PC-3 (cell line): ENCODE results near the gene TKT. TPM values are rescaled to one million over a fixed set of nuclear protein-coding genes. Genes with fewer than 3 reads are reported as not detected.
A peak's percentile ranks its signal among the peaks of the same experiment; 100 is the strongest.

Experiments used
- ATAC-seq: fragments of 200-7000 bp; cut with Tn5 transposase; 2 replicates; pipeline ENCODE4 v1.9.1; 2020; ENCODE audit warnings: mild to moderate bottlenecking, moderate library complexity
- BruUV-seq: library from RNA; stranded (reverse); fragments of 400-500 nt; replicated peaks from 2 replicates; lab custom pipeline; 2021; lab: Mats Ljungman, UMichigan
- CTCF ChIA-PET: fragments of 300-600 bp; sonication (Branson Sonifier 250); formaldehyde crosslinking; loops from one replicate; lab custom pipeline; 2022; ENCODE audit warnings: antibody characterized with exemption; lab: Charles Lee
- POLR2A ChIA-PET: fragments of 300-600 bp; sonication (Branson Sonifier 250); formaldehyde crosslinking; loops from one replicate; lab custom pipeline; 2022; ENCODE audit warnings: antibody characterized with exemption; ENCODE audit not compliant: unreplicated experiment; lab: Charles Lee
- DNase-seq: peaks from one replicate; pipeline ENCODE4 v3.0.0-alpha.2; 2015
- H2AFZ ChIP-seq: fragments of 300-600 bp; sonication (generic); 2 replicates; pipeline ENCODE4 v1.6.0; 2016; ENCODE audit warnings: antibody characterized with exemption, low read length
- H3F3A ChIP-seq: fragments of 300-600 bp; sonication (generic); one replicate; pipeline ENCODE4 v1.6.0; 2017; ENCODE audit warnings: antibody characterized with exemption, low read length, control low read depth, mild to moderate bottlenecking; ENCODE audit not compliant: unreplicated experiment
- H3K27ac ChIP-seq: fragments of 300-600 bp; sonication (generic); 2 replicates; pipeline ENCODE4 v1.5.1; 2016; ENCODE audit warnings: mild to moderate bottlenecking, low read length
- H3K27me3 ChIP-seq: fragments of 300-600 bp; sonication (generic); 2 replicates; pipeline ENCODE4 v1.6.1; 2016; ENCODE audit warnings: low read length, mixed read lengths
- H3K36me3 ChIP-seq: fragments of 300-600 bp; sonication (generic); 2 replicates; pipeline ENCODE4 v1.6.1; 2016; ENCODE audit warnings: low read depth, mixed run types, low read length, mixed read lengths
- H3K4me1 ChIP-seq: fragments of 300-600 bp; sonication (generic); 2 replicates; pipeline ENCODE4 v1.5.1; 2016; ENCODE audit warnings: low read length; ENCODE audit not compliant: insufficient read depth
- H3K4me2 ChIP-seq: fragments of 300-600 bp; sonication (generic); 2 replicates; pipeline ENCODE4 v1.6.0; 2016; ENCODE audit warnings: low read length
- H3K4me3 ChIP-seq: fragments of 300-600 bp; sonication (generic); 2 replicates; pipeline ENCODE4 v1.5.1; 2016; ENCODE audit warnings: mild to moderate bottlenecking, low read length, mixed read lengths
- H3K79me2 ChIP-seq: fragments of 300-600 bp; sonication (generic); 2 replicates; pipeline ENCODE4 v1.6.1; 2017; ENCODE audit warnings: low read length, mixed read lengths
- H3K9ac ChIP-seq: fragments of 300-600 bp; sonication (generic); 2 replicates; pipeline ENCODE4 v1.6.0; 2016; ENCODE audit warnings: mild to moderate bottlenecking, low read length
- H3K9me2 ChIP-seq: fragments of 300-600 bp; sonication (generic); replicated peaks from 2 replicates; pipeline ENCODE4 v1.6.1; 2016; ENCODE audit warnings: mixed run types, low read length, mixed read lengths
- H3K9me3 ChIP-seq: fragments of 300-600 bp; sonication (generic); 2 replicates; pipeline ENCODE4 v1.6.1; 2016; ENCODE audit warnings: low read length, mixed read lengths
- H4K20me1 ChIP-seq: fragments of 300-600 bp; sonication (generic); 2 replicates; pipeline ENCODE4 v1.6.1; 2016; ENCODE audit warnings: low read length, mixed read lengths
- CTCF ChIP-seq: fragments of 300-600 bp; sonication (generic); conservative IDR thresholded peaks from 2 replicates; pipeline ENCODE4 v1.5.1; 2017; ENCODE audit warnings: antibody characterized with exemption, low read depth, mild to moderate bottlenecking, low read length
- EZH2 ChIP-seq: fragments of 300-600 bp; sonication (generic); IDR thresholded peaks from one replicate; pipeline ENCODE4 v1.6.1; 2017; ENCODE audit warnings: antibody characterized with exemption, mild to moderate bottlenecking, low read length; ENCODE audit not compliant: unreplicated experiment
- EZH2phosphoT487 ChIP-seq: fragments of 300-600 bp; sonication (generic); IDR thresholded peaks from 2 replicates; pipeline ENCODE4 v1.6.1; 2018; ENCODE audit warnings: mild to moderate bottlenecking, antibody characterized with exemption, low read length, borderline replicate concordance
- intact Hi-C: fragments of 100-400 bp; cut with micrococcal nuclease; formaldehyde crosslinking; loops from 2 replicates; pipeline ENCODE4 v1.9.0; 2023
- total RNA-seq: library from RNA; depleted of rRNA; stranded (reverse); fragments of >200 nt; gene quantifications from 2 replicates; pipeline ENCODE4 v1.2.3, GENCODE V29; 2014

Gene TKT
- total RNA-seq, 1 experiment from 2014 or later = 486 TPM

- H4K20me1 ChIP-seq = no peaks in the 10 kb centered on the region
- TF ChIP-seq CTCF = no peak
- no peak for TF ChIP-seq EZH2
- no peak for TF ChIP-seq EZH2phosphoT487
- no TSS peak for BruUV-seq
- H3K9ac ChIP-seq = 0 out of 2 replicates have a peak overlapping the region, but pooled peaks have one; percentile 11
- H3K9me3 ChIP-seq = no peaks in the 10 kb centered on the region
- peak overlapping the region; percentile 9 for H2AFZ ChIP-seq
- H3K27me3 ChIP-seq = no peaks in the 10 kb centered on the region
- ATAC-seq (peak; percentile 44), DNase-seq (peak; percentile 85)
- ChIA-PET CTCF (no interaction called here), POLR2A (no interaction called here)
- peak overlapping the region; percentile 48 for H3K4me2 ChIP-seq
- no peaks in the 10 kb centered on the region for H3K9me2 ChIP-seq
- H3K27ac ChIP-seq = peak overlapping the region; percentile 69
- no peaks in the 10 kb centered on the region for H3K36me3 ChIP-seq
- no peaks in the 10 kb centered on the region for H3F3A ChIP-seq
- H3K4me3 ChIP-seq = no peak overlapping the region
- peaks cover 36% of the 10 kb centered on the region for H3K4me1 ChIP-seq
- no peaks in the 10 kb centered on the region for H3K79me2 ChIP-seq
- intact Hi-C loops = no loop called here
These were observed 8.9 kb upstream of the TKT start for GRCh38 chr3:53264718-53265117.

- DNase-seq (peak; percentile 28), ATAC-seq (no peak)
- Histone ChIP-seq H3K79me2 (no peaks in the 10 kb centered on the region), H3K36me3 (no peaks in the 10 kb centered on the region), H3K9me3 (no peaks in the 10 kb centered on the region), H3K27ac (peak overlapping the region; percentile 69), H3K9ac (no peak overlapping the region), H3K4me2 (no peak overlapping the region), H2AFZ (no peak overlapping the region), H3K4me1 (peaks cover 28% of the 10 kb centered on the region), H3K9me2 (no peaks in the 10 kb centered on the region), H4K20me1 (no peaks in the 10 kb centered on the region), H3K27me3 (no peaks in the 10 kb centered on the region), H3F3A (no peaks in the 10 kb centered on the region), H3K4me3 (no peak overlapping the region)
- intact Hi-C loops = no loop called here
- ChIA-PET CTCF (no interaction called here), POLR2A (no interaction called here)
- no peak for TF ChIP-seq EZH2phosphoT487
- TF ChIP-seq EZH2 = no peak
- TF ChIP-seq CTCF = no peak
- no TSS peak for BruUV-seq
These were observed 8.1 kb upstream of the TKT start for GRCh38 chr3:53263907-53264306.

GRCh38 chr3:53261712-53262111 is 5.9 kb upstream of the TKT start:
- no peak overlapping the region for H3K9ac ChIP-seq
- H4K20me1 ChIP-seq = no peaks in the 10 kb centered on the region
- no peak for TF ChIP-seq EZH2
- TF ChIP-seq EZH2phosphoT487 = no peak
- TF ChIP-seq CTCF = no peak
- no TSS peak for BruUV-seq
- no peaks in the 10 kb centered on the region for H3K79me2 ChIP-seq
- no peaks in the 10 kb centered on the region for H3F3A ChIP-seq
- DNase-seq = no peak
- H3K36me3 ChIP-seq = no peaks in the 10 kb centered on the region
- no peaks in the 10 kb centered on the region for H3K9me3 ChIP-seq
- peaks cover 27% of the 10 kb centered on the region for H3K4me1 ChIP-seq
- intact Hi-C loops = no loop called here
- CTCF ChIA-PET = interaction anchor here (0.6 kb wide), 1 partner anchor 116 kb away, joined by 3 read pairs; no protein-coding TSS in a partner anchor
- no peaks in the 10 kb centered on the region for H3K9me2 ChIP-seq
- no peak overlapping the region for H3K4me3 ChIP-seq
- H3K4me2 ChIP-seq = no peak overlapping the region
- H3K27ac ChIP-seq = no peak overlapping the region
- ATAC-seq = no peak
- H3K27me3 ChIP-seq = no peaks in the 10 kb centered on the region
- H2AFZ ChIP-seq = no peak overlapping the region
- POLR2A ChIA-PET = no interaction called here
